ENCODE data around the gene CCDC57. TPM values are rescaled to one million over a fixed set of nuclear protein-coding genes. Genes with fewer than 3 reads are reported as not detected.

Gene CCDC57
- total and polyA plus RNA-seq, 2 of the 4 experiments (the other 2 are of a cell fraction): 7.3 to 31.3 TPM

DNA sequence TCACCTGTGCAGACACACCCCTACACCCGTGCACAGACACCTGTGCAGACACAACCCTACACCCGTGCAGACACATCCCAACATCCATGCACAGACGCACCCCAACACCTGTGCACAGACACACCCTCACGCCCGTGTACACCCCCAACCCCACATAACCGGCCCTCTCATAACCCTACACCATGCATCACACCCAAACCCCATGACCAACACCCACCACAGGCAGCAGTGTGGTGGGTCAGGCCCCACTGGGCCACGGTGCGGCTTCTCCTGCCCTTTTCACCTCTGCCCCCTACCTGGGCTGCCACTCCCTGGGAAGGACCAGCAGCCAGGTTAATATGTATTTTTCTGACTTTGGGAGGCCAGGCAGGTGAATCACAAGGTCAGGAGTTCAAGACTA lies 12.0 kb upstream of the CCDC57 start (continued):
- TF ChIP-seq POLR2A (IDR thresholded peaks at IDR 0.05; ENCODE audit: low read depth, low read length) (no peak), MAZ (IDR thresholded peaks at IDR 0.05; ENCODE audit: borderline replicate concordance, low read depth, low read length) (no peak), MXI1 (IDR thresholded peaks at IDR 0.05; ENCODE audit: borderline replicate concordance, low read depth, low read length) (no peak)

GRCh38 chr17:82223517-82223916 lies 10.9 kb upstream of the CCDC57 start:
- no peaks in the 10 kb centered on the region for H4K20me1 ChIP-seq (ENCODE audit: insufficient read depth, low read length)
- H2AFZ ChIP-seq (replicated peaks; ENCODE audit: low read length, poor library complexity): no peak overlapping the region
- peaks cover 7 to 49% of the 10 kb centered on the region in 2 experiments; a peak in 3 of 4 replicates for H3K79me1 ChIP-seq (ENCODE audit: low read depth in 1 of 2, low read length in 2 of 2)
- CTCF ChIA-PET: no interaction called here
- POLR2A ChIA-PET (ENCODE audit: unreplicated experiment): no interaction called here
- H3K4me3 ChIP-seq (ENCODE audit: insufficient read depth, low read depth, low read length): no peak overlapping the region
- no peak overlapping the region for H2BK120ac ChIP-seq (ENCODE audit: low read depth, low read length)
- H3K4me2 ChIP-seq (ENCODE audit: low read depth, low read length): no peak overlapping the region
- H3K56ac ChIP-seq (ENCODE audit: extremely low read depth, insufficient read depth, low read length): no peak overlapping the region
- peaks cover 14% of the 10 kb centered on the region for H3K4me1 ChIP-seq (ENCODE audit: control insufficient read depth, insufficient read depth, low read length)
- H3K18ac ChIP-seq (ENCODE audit: low read depth, low read length): no peak overlapping the region
- no peak overlapping the region for H3K9ac ChIP-seq (ENCODE audit: low read depth, low read length)
- H3K27ac ChIP-seq (ENCODE audit: insufficient read depth, low read length): no peak overlapping the region
- H2BK5ac ChIP-seq (ENCODE audit: low read depth, low read length, poor library complexity, severe bottlenecking): no peak overlapping the region
- dilution Hi-C loops (cut with HindIII; ENCODE audit: low sequenced_read_pairs, unreplicated experiment): no loop called here
- ATAC-seq (ENCODE audit: low read depth) (no peak), DNase-seq (no peak)
- peaks cover 4% of the 10 kb centered on the region for H3K9me1 ChIP-seq (ENCODE audit: insufficient read depth, low read length)
- H3K9me3 ChIP-seq (ENCODE audit: control insufficient read depth, insufficient read depth, low read length): no peaks in the 10 kb centered on the region
- no peak overlapping the region for H2AK9ac ChIP-seq (replicated peaks; ENCODE audit: low read depth, low read length, poor library complexity)
- no TSS peak for BruUV-seq (replicated peaks)
- H4K8ac ChIP-seq (ENCODE audit: low read depth in 2 of 2, low read length in 2 of 2): no peak overlapping the region
- no peak overlapping the region for H4K5ac ChIP-seq (ENCODE audit: low read depth, low read length)
- H2BK15ac ChIP-seq (ENCODE audit: low read depth, low read length): no peak overlapping the region
- H3K23ac ChIP-seq (ENCODE audit: low read depth, low read length): no peak overlapping the region
- intact Hi-C loops (cut with micrococcal nuclease): no loop called here
- no peak overlapping the region for H2AK5ac ChIP-seq (ENCODE audit: low read depth, low read length)
- no CpG with 5 or more reads among the region's 5 CpGs for WGBS, 2 experiments (ENCODE audit: extremely low coverage in 2 of 2, insufficient read length in 1 of 2)
- H3K36me3 ChIP-seq (ENCODE audit: control insufficient read depth, insufficient read depth, low read length): no peaks in the 10 kb centered on the region
- no peak overlapping the region for H3K14ac ChIP-seq (replicated peaks; ENCODE audit: low read depth, low read length)
- in situ Hi-C loops (cut with MboI; ENCODE audit: low sequenced_read_pairs): no loop called here
- H3K4ac ChIP-seq (ENCODE audit: low read depth, low read length): no peak overlapping the region
- H4K91ac ChIP-seq (ENCODE audit: insufficient read depth, low read depth, low read length): no peak overlapping the region
- H3K27me3 ChIP-seq (ENCODE audit: control insufficient read depth, insufficient read depth, low read length): no peaks in the 10 kb centered on the region
- H2BK20ac ChIP-seq (ENCODE audit: low read depth, low read length): no peak overlapping the region
- TF ChIP-seq BHLHE40 (IDR thresholded peaks at IDR 0.05; ENCODE audit: low read depth, low read length) (no peak), MXI1 (IDR thresholded peaks at IDR 0.05; ENCODE audit: borderline replicate concordance, low read depth, low read length) (no peak), MAZ (IDR thresholded peaks at IDR 0.05; ENCODE audit: borderline replicate concordance, low read depth, low read length) (no peak), NFE2L2 (IDR thresholded peaks at IDR 0.05; ENCODE audit: low read depth, low read length) (no peak), RFX5 (IDR thresholded peaks at IDR 0.05; ENCODE audit: low read depth, low read length) (no peak), CTCF (conservative IDR thresholded peaks at IDR 0.05; ENCODE audit: low read depth, low read length) (no peak), CEBPB (IDR thresholded peaks at IDR 0.05; ENCODE audit: low read depth, low read length) (no peak), USF2 (IDR thresholded peaks at IDR 0.05; ENCODE audit: low read depth, low read length) (no peak), FOS (IDR thresholded peaks at IDR 0.05; ENCODE audit: low read depth, low read length) (no peak)

All from IMR-90 (cell line).